H1 (cell line): ENCODE data around the gene SHH.

ENCODE experiments used
- JUN ChIP-seq: IDR thresholded peaks from 2 replicates; pipeline ENCODE4 v1.6.1; 2011; ENCODE audit warnings: low read depth, mild to moderate bottlenecking, improper control_type of control experiment, low read length
- PHF8 ChIP-seq: fragments of 200-600 bp; sonication (generic); conservative IDR thresholded peaks from 2 replicates; pipeline ENCODE4 v1.7.1; 2012; ENCODE audit warnings: low read depth, mild to moderate bottlenecking, inconsistent platforms, low read length, moderate library complexity
- TF ChIP-seq, protein P1 (sequence below), 3 experiments: IDR thresholded peaks; 1 replicate in 2 of 3; 2 replicates in 1 of 3; pipeline versions ENCODE4 v1.5.1 to v1.6.1; 2011; ENCODE audit warnings: low read length in 3 of 3, mild to moderate bottlenecking in 3 of 3, inconsistent platforms in 2 of 3, low read depth in 1 of 3, moderate library complexity in 1 of 3; ENCODE audit not compliant: insufficient read depth in 1 of 3; ENCODE audit errors: control extremely low read depth in 1 of 3

DNA sequence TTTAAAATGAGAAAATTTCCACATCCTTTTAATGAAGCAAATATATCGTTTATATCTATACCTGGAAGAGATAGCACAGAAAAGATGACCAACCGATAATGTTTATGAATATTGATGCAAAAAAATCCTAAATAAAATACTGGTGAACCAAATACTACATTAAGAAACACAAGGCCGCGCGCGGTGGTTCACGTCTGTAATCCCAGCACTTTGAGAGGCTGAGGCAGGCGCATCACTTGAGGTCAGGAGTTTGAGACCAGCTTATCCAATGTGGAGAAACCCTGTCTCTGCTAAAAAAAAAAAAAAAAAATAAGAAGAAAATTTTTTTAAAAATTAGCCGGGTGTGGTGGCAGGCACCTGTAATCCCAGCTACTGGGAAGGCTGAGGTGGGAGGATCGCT, 25.8 kb downstream of the SHH start:
- TF ChIP-seq PHF8, result no peak
- no peak for TF ChIP-seq JUN
- TF ChIP-seq, protein P1, sequence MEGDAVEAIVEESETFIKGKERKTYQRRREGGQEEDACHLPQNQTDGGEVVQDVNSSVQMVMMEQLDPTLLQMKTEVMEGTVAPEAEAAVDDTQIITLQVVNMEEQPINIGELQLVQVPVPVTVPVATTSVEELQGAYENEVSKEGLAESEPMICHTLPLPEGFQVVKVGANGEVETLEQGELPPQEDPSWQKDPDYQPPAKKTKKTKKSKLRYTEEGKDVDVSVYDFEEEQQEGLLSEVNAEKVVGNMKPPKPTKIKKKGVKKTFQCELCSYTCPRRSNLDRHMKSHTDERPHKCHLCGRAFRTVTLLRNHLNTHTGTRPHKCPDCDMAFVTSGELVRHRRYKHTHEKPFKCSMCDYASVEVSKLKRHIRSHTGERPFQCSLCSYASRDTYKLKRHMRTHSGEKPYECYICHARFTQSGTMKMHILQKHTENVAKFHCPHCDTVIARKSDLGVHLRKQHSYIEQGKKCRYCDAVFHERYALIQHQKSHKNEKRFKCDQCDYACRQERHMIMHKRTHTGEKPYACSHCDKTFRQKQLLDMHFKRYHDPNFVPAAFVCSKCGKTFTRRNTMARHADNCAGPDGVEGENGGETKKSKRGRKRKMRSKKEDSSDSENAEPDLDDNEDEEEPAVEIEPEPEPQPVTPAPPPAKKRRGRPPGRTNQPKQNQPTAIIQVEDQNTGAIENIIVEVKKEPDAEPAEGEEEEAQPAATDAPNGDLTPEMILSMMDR (IDR thresholded peaks at IDR 0.05; ENCODE audit: control extremely low read depth in 1 of 3, insufficient read depth in 1 of 3, low read depth in 1 of 3, low read length in 3 of 3), result no peak
